HCT116 (cell line): ENCODE data around the gene KMT2D. TPM values are rescaled to one million over a fixed set of nuclear protein-coding genes. Genes with fewer than 3 reads are reported as not detected.

Experiments used
- ATAC-seq: fragments of 200-7000 bp; cut with Tn5 transposase; 2 replicates; pipeline ENCODE4 v1.9.1; 2020; ENCODE audit warnings: mild to moderate bottlenecking, moderate library complexity
- BruUV-seq: library from RNA; stranded (reverse); fragments of 400-500 nt; replicated peaks from 2 replicates; lab custom pipeline; 2021; lab: Mats Ljungman, UMichigan
- CTCF ChIA-PET: fragments of 300-600 bp; sonication (Branson Sonifier 250); formaldehyde crosslinking; loops from one replicate; lab custom pipeline; 2021; ENCODE audit warnings: antibody characterized with exemption; lab: Charles Lee
- POLR2A ChIA-PET: fragments of 300-600, 350-600 bp; sonication (Branson Sonifier 250); formaldehyde crosslinking; loops from one replicate; lab custom pipeline; 2021; ENCODE audit warnings: antibody characterized with exemption; lab: Charles Lee
- RAD21 ChIA-PET, 2 experiments: fragments of 300-600 bp; sonication (Branson Sonifier 250); formaldehyde crosslinking; loops; one replicate each; lab custom pipeline; 2023; ENCODE audit warnings: low total read pairs in 2 of 2; ENCODE audit not compliant: uncharacterized antibody in 2 of 2, unreplicated experiment in 2 of 2, low non-redundant PET in 1 of 2; lab: Charles Lee
- DNase-seq: peaks from one replicate; pipeline ENCODE4 v3.0.0-alpha.2; 2010; ENCODE audit warnings: low read depth, low spot score
- H2AFZ ChIP-seq: fragments of 200-600 bp; shearing (Covaris generic), sonication (generic); 2 replicates; pipeline ENCODE4 v1.6.1; 2017; ENCODE audit warnings: low read depth, mixed run types, mixed read lengths, antibody characterized with exemption, low read length; ENCODE audit not compliant: poor library complexity, severe bottlenecking
- H3K27ac ChIP-seq: 2 replicates; pipeline ENCODE4 v1.5.1; 2012; ENCODE audit warnings: low read depth, low read length
- H3K27me3 ChIP-seq: fragments of 200-600 bp; sonication (generic); 2 replicates; pipeline ENCODE4 v1.6.1; 2016; ENCODE audit warnings: mixed run types, low read length, mixed read lengths; ENCODE audit not compliant: insufficient read depth
- H3K36me3 ChIP-seq, 2 experiments: fragments of 200-500 bp in 1 of 2; fragments of 200-600 bp in 1 of 2; sonication (Bioruptor generic) in 1 of 2; sonication (generic) in 1 of 2; 2 replicates each; pipeline versions ENCODE4 v1.5.1 to v1.6.1; 2014 to 2016; ENCODE audit warnings: low read length in 2 of 2, inconsistent platforms in 1 of 2, mixed read lengths in 1 of 2, mixed run types in 1 of 2; ENCODE audit not compliant: insufficient read depth in 2 of 2, control insufficient read depth in 1 of 2
- H3K4me1 ChIP-seq, 2 experiments: fragments of 200-600 bp in 1 of 2; sonication (generic) in 1 of 2; 2 replicates each; pipeline versions ENCODE4 v1.5.1 to v1.6.1; 2012 to 2017; ENCODE audit warnings: low read length in 2 of 2, inconsistent platforms in 1 of 2, mild to moderate bottlenecking in 1 of 2, mixed read lengths in 1 of 2, mixed run types in 1 of 2, moderate library complexity in 1 of 2; ENCODE audit not compliant: insufficient read depth in 2 of 2, control insufficient read depth in 1 of 2
- H3K4me2 ChIP-seq: fragments of 200-600 bp; sonication (generic); 2 replicates; pipeline ENCODE4 v1.6.1; 2017; ENCODE audit warnings: mixed run types, low read length, mixed read lengths
- H3K4me3 ChIP-seq, 2 experiments: fragments of 200-600 bp in 1 of 2; sonication (generic) in 1 of 2; replicated peaks in 1 of 2; 2 replicates each; pipeline ENCODE4 v1.5.1; 2011 to 2016; ENCODE audit warnings: low read length in 2 of 2, control low read depth in 1 of 2, low read depth in 1 of 2, mild to moderate bottlenecking in 1 of 2, mixed read lengths in 1 of 2, mixed run types in 1 of 2
- H3K79me2 ChIP-seq: fragments of 200-600 bp; sonication (generic); 2 replicates; pipeline ENCODE4 v1.6.1; 2017; ENCODE audit warnings: mild to moderate bottlenecking, mixed run types, low read length, moderate library complexity, mixed read lengths; ENCODE audit not compliant: insufficient read depth
- H3K9ac ChIP-seq: fragments of 200-600 bp; sonication (generic); 2 replicates; pipeline ENCODE4 v1.6.1; 2016; ENCODE audit warnings: low read length, mixed read lengths
- H3K9me2 ChIP-seq: fragments of 200-600 bp; sonication (generic), shearing (Covaris generic); 2 replicates; pipeline ENCODE4 v1.6.1; 2017; ENCODE audit warnings: mixed run types, mild to moderate bottlenecking, moderate library complexity; ENCODE audit not compliant: insufficient read depth
- H3K9me3 ChIP-seq, 2 experiments: fragments of 200-500 bp in 1 of 2; fragments of 200-600 bp in 1 of 2; sonication (Bioruptor generic) in 1 of 2; sonication (generic) in 1 of 2; 2 replicates each; pipeline ENCODE4 v1.6.1; 2014 to 2017; ENCODE audit warnings: low read length in 2 of 2, mixed read lengths in 2 of 2, inconsistent platforms in 1 of 2, low read depth in 1 of 2, mild to moderate bottlenecking in 1 of 2, mixed run types in 1 of 2, moderate library complexity in 1 of 2; ENCODE audit not compliant: control insufficient read depth in 1 of 2, insufficient read depth in 1 of 2
- H4K20me1 ChIP-seq: fragments of 200-600 bp; sonication (generic), shearing (Covaris generic); 2 replicates; pipeline ENCODE4 v1.6.1; 2017; ENCODE audit warnings: mixed run types, mild to moderate bottlenecking, moderate library complexity; ENCODE audit not compliant: insufficient read depth
- CBX3 ChIP-seq: IDR thresholded peaks from 2 replicates; pipeline ENCODE4 v1.6.1; 2012; ENCODE audit warnings: low read depth
- CEBPB ChIP-seq: IDR thresholded peaks from 2 replicates; pipeline ENCODE4 v1.6.1; 2012; ENCODE audit warnings: low read depth
- EGR1 ChIP-seq: IDR thresholded peaks from 2 replicates; pipeline ENCODE4 v1.6.1; 2012; ENCODE audit warnings: low read depth
- ELF1 ChIP-seq: IDR thresholded peaks from 2 replicates; pipeline ENCODE4 v1.6.1; 2012; ENCODE audit warnings: low read depth, borderline replicate concordance
- EZH2phosphoT487 ChIP-seq: fragments of 200-600 bp; IDR thresholded peaks from 2 replicates; pipeline ENCODE4 v1.6.1; 2018; ENCODE audit warnings: antibody characterized with exemption, borderline replicate concordance
- JUND ChIP-seq: IDR thresholded peaks from 2 replicates; pipeline ENCODE4 v1.6.1; 2012
- POLR2A ChIP-seq: IDR thresholded peaks from 2 replicates; pipeline ENCODE4 v1.7.0; 2011; ENCODE audit warnings: borderline replicate concordance; ENCODE audit not compliant: insufficient read depth, insufficient read length; ENCODE audit errors: extremely low read depth
- RAD21 ChIP-seq: IDR thresholded peaks from 2 replicates; pipeline ENCODE4 v1.6.1; 2012; ENCODE audit warnings: low read depth, mild to moderate bottlenecking
- SIN3A ChIP-seq: IDR thresholded peaks from 2 replicates; pipeline ENCODE4 v1.6.1; 2012; ENCODE audit warnings: low read depth
- SP1 ChIP-seq: IDR thresholded peaks from 2 replicates; pipeline ENCODE4 v1.6.1; 2012; ENCODE audit warnings: low read depth
- TCF7L2 ChIP-seq: IDR thresholded peaks from 2 replicates; pipeline ENCODE4 v1.7.0; 2011; ENCODE audit warnings: borderline replicate concordance, inconsistent platforms; ENCODE audit not compliant: insufficient read depth, insufficient read length; ENCODE audit errors: extremely low read depth
- ZNF274 ChIP-seq: fragments of 200-500 bp; sonication (Bioruptor generic); IDR thresholded peaks from 2 replicates; pipeline ENCODE4 v1.6.1; 2014; ENCODE audit warnings: mild to moderate bottlenecking, low read depth, low read length, inconsistent platforms
- intact Hi-C: fragments of 100-400 bp; cut with micrococcal nuclease; formaldehyde crosslinking; loops from 2 replicates; pipeline ENCODE4 v1.10.0; 2022
- total RNA-seq: library from RNA; stranded (reverse); gene quantifications from one replicate; pipeline ENCODE4 v1.2.1, GENCODE V29; 2021; ENCODE audit not compliant: unreplicated experiment
- TF ChIP-seq, protein P1 (sequence below), 3 experiments: fragments of 200-600 bp in 1 of 3; sonication (generic) in 1 of 3; IDR thresholded peaks in 2 of 3; conservative IDR thresholded peaks in 1 of 3; 2 replicates each; pipeline ENCODE4 v1.5.1; 2012 to 2017; ENCODE audit warnings: low read depth in 2 of 3, low read length in 2 of 3, antibody characterized with exemption in 1 of 3, borderline replicate concordance in 1 of 3, control low read depth in 1 of 3, mild to moderate bottlenecking in 1 of 3, mixed read lengths in 1 of 3, mixed run types in 1 of 3, moderate library complexity in 1 of 3; ENCODE audit not compliant: insufficient read depth in 1 of 3
- TF ChIP-seq, protein P2 (sequence below): IDR thresholded peaks from 2 replicates; pipeline ENCODE4 v1.6.1; 2011; ENCODE audit warnings: mild to moderate bottlenecking, low read length, moderate library complexity; ENCODE audit not compliant: insufficient replicate concordance; ENCODE audit errors: extremely low read depth
- TF ChIP-seq, protein P3 (sequence below): IDR thresholded peaks from 2 replicates; pipeline ENCODE4 v1.6.1; 2012; ENCODE audit warnings: low read depth
- TF ChIP-seq, protein P4 (sequence below): IDR thresholded peaks from 2 replicates; pipeline ENCODE4 v1.6.1; 2012

The KMT2D gene
- total RNA-seq, 1 experiment from 2014 or later: 71.3 TPM

DNA sequence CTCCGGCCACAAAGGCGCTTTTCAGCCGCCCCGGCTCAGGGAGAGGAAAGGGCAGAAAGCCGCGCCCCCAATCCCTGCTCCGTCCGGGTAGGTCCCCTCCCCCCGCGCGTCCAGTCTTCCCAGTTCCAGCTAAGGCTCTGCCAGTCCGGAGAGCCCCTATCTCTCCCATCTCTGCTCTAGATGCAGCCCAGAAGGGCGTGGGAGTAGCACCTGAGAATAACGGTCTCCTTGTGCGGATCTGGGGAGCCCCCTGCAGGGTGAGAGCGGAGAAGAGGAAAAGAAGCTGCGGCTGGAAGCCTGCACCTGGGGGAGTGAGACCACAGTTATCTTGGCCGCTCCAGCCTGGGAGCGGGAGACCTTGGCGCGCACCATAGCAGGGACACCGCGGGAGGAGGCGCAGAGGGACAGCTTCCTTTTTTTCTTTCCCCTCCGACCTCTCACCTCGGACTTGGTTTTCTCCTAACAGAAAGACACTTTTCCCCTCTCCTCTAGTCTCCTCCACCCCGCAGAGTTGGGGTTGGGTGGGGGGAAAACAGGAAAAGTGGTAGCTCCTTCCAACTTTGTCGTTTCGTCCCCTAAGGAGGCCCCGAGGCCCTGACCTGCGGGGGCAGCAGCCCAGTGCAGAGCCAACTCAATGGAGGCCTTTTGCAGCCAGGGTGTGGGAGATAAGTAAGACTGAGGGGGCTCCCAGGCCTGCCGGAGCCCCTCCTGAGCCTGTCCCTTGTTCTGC lies 31.7 kb upstream of the KMT2D start:
- ChIA-PET RAD21 (no interaction called here), POLR2A (no interaction called here), CTCF (interaction anchor here (0.6 to 4.9 kb wide), 5 partner anchors 8 to 44 kb away, joined by 3 to 23 read pairs (median 4); partner anchors contain the start of gene RHEBL1)
- H3K27ac ChIP-seq: no peak overlapping the region
- peaks cover 11 to 16% of the 10 kb centered on the region in 2 experiments for H3K4me1 ChIP-seq
- ATAC-seq: peak; percentile 37; the same call in 1 of the 2 replicates
- DNase-seq: no peak
- H3K9me3 ChIP-seq: no peaks in the 10 kb centered on the region
- no peak overlapping the region for H3K4me2 ChIP-seq
- TF ChIP-seq CEBPB (no peak), POLR2A (no peak), SP1 (no peak), SIN3A (no peak), EGR1 (peak; percentile 66; the same call in 1 of the 2 replicates), ELF1 (no peak), RAD21 (peak; percentile 64), CBX3 (no peak), JUND (no peak), ZNF274 (no peak), TCF7L2 (no peak), EZH2phosphoT487 (no peak)
- TF ChIP-seq, protein P1, sequence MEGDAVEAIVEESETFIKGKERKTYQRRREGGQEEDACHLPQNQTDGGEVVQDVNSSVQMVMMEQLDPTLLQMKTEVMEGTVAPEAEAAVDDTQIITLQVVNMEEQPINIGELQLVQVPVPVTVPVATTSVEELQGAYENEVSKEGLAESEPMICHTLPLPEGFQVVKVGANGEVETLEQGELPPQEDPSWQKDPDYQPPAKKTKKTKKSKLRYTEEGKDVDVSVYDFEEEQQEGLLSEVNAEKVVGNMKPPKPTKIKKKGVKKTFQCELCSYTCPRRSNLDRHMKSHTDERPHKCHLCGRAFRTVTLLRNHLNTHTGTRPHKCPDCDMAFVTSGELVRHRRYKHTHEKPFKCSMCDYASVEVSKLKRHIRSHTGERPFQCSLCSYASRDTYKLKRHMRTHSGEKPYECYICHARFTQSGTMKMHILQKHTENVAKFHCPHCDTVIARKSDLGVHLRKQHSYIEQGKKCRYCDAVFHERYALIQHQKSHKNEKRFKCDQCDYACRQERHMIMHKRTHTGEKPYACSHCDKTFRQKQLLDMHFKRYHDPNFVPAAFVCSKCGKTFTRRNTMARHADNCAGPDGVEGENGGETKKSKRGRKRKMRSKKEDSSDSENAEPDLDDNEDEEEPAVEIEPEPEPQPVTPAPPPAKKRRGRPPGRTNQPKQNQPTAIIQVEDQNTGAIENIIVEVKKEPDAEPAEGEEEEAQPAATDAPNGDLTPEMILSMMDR (IDR thresholded peaks at IDR 0.05 in 2 of 3, conservative IDR thresholded peaks at IDR 0.05 in 1 of 3; ENCODE audit: borderline replicate concordance in 1 of 3, insufficient read depth in 1 of 3, low read depth in 2 of 3, low read length in 2 of 3): peak; percentile 47 to 63 (median 51); a peak in 5 of 6 replicates
- TF ChIP-seq, protein P2, sequence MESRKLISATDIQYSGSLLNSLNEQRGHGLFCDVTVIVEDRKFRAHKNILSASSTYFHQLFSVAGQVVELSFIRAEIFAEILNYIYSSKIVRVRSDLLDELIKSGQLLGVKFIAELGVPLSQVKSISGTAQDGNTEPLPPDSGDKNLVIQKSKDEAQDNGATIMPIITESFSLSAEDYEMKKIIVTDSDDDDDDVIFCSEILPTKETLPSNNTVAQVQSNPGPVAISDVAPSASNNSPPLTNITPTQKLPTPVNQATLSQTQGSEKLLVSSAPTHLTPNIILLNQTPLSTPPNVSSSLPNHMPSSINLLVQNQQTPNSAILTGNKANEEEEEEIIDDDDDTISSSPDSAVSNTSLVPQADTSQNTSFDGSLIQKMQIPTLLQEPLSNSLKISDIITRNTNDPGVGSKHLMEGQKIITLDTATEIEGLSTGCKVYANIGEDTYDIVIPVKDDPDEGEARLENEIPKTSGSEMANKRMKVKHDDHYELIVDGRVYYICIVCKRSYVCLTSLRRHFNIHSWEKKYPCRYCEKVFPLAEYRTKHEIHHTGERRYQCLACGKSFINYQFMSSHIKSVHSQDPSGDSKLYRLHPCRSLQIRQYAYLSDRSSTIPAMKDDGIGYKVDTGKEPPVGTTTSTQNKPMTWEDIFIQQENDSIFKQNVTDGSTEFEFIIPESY: no peak
- TF ChIP-seq, protein P3, sequence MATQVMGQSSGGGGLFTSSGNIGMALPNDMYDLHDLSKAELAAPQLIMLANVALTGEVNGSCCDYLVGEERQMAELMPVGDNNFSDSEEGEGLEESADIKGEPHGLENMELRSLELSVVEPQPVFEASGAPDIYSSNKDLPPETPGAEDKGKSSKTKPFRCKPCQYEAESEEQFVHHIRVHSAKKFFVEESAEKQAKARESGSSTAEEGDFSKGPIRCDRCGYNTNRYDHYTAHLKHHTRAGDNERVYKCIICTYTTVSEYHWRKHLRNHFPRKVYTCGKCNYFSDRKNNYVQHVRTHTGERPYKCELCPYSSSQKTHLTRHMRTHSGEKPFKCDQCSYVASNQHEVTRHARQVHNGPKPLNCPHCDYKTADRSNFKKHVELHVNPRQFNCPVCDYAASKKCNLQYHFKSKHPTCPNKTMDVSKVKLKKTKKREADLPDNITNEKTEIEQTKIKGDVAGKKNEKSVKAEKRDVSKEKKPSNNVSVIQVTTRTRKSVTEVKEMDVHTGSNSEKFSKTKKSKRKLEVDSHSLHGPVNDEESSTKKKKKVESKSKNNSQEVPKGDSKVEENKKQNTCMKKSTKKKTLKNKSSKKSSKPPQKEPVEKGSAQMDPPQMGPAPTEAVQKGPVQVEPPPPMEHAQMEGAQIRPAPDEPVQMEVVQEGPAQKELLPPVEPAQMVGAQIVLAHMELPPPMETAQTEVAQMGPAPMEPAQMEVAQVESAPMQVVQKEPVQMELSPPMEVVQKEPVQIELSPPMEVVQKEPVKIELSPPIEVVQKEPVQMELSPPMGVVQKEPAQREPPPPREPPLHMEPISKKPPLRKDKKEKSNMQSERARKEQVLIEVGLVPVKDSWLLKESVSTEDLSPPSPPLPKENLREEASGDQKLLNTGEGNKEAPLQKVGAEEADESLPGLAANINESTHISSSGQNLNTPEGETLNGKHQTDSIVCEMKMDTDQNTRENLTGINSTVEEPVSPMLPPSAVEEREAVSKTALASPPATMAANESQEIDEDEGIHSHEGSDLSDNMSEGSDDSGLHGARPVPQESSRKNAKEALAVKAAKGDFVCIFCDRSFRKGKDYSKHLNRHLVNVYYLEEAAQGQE: no peak
- TF ChIP-seq, protein P4, sequence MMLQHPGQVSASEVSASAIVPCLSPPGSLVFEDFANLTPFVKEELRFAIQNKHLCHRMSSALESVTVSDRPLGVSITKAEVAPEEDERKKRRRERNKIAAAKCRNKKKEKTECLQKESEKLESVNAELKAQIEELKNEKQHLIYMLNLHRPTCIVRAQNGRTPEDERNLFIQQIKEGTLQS: no peak
- no peak overlapping the region for H3K9ac ChIP-seq
- H2AFZ ChIP-seq: no peak overlapping the region
- H4K20me1 ChIP-seq: no peaks in the 10 kb centered on the region
- intact Hi-C loops: loop anchor here (1.0 kb wide), 1 partner anchor 28 kb away; no protein-coding TSS in a partner anchor
- no TSS peak for BruUV-seq
- H3K36me3 ChIP-seq: 0 out of 4 replicates have a peak, but pooled peaks cover 0 to 2% of the 10 kb centered on the region in 2 experiments
- no peaks in the 10 kb centered on the region for H3K27me3 ChIP-seq
- no peak overlapping the region for H3K4me3 ChIP-seq
- no peaks in the 10 kb centered on the region for H3K9me2 ChIP-seq
- no peaks in the 10 kb centered on the region for H3K79me2 ChIP-seq
